ENCODE results near the gene TCERG1L.

Gene TCERG1L

DNA sequence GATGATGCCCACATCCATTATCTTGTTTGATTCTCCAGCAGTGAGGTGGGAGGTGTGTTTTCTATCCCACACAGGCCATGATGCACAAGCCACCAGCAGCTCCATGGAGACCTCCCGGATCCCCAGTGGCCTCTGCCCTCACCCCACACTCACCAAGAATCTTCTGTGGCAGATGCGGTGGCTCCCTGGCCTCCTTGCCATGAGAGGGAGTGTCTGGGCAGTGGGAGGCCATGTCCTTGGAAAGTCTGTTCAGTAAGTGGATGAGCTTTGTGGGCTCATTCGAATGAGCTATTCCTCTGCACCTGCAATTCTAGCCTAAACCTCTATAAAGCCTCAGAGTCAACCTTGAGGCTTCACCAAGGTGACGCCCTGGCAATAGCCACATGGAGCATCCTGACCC is 243.8 kb downstream of the TCERG1L start:
- CTCF ChIA-PET, result no interaction called here

DNA sequence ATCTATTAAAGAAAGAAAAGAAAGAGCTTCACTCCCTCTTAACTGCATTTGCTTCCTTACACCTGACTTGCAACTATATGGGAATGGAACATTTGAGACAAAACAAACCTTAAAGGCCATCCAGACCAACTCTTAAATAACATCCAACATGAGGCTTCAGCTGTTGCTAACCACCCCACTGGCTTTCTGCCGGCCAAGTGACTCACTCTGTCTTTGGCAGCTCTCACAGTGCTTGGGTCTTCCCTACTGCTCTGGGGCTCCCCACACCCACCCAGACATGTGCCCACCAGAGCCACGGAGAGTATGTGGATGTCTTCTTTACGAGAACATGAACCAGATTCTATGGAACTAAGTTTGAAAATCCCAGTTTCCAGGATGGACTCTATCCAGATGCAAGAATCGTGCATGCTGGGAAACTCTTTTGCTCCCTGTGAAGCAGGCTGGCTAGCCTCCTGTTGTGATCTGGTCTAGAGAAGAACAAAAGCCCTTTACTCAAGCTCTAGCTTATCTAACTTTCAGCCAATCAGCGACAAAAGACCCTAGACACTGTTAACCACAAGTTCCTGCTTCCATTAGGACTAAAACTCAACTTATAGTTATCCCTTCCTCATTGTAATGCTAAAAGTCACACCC is 245.7 kb downstream of the TCERG1L start:
- TF ChIP-seq, protein P1, sequence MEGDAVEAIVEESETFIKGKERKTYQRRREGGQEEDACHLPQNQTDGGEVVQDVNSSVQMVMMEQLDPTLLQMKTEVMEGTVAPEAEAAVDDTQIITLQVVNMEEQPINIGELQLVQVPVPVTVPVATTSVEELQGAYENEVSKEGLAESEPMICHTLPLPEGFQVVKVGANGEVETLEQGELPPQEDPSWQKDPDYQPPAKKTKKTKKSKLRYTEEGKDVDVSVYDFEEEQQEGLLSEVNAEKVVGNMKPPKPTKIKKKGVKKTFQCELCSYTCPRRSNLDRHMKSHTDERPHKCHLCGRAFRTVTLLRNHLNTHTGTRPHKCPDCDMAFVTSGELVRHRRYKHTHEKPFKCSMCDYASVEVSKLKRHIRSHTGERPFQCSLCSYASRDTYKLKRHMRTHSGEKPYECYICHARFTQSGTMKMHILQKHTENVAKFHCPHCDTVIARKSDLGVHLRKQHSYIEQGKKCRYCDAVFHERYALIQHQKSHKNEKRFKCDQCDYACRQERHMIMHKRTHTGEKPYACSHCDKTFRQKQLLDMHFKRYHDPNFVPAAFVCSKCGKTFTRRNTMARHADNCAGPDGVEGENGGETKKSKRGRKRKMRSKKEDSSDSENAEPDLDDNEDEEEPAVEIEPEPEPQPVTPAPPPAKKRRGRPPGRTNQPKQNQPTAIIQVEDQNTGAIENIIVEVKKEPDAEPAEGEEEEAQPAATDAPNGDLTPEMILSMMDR (IDR thresholded peaks at IDR 0.05; ENCODE audit: insufficient read depth, low read length, missing control alignments), result no peak
- ChIA-PET POLR2A (no interaction called here), CTCF (no interaction called here)
- H3K4me3 ChIP-seq (ENCODE audit: low read depth, low read length), result no peak overlapping the region
- no peak for DNase-seq (ENCODE audit: low read depth, low spot score)

More for the DNA sequence above, 243.8 kb downstream of the TCERG1L start:
- H3K4me3 ChIP-seq (ENCODE audit: low read depth, low read length), result no peak overlapping the region
- TF ChIP-seq, protein P1 (IDR thresholded peaks at IDR 0.05; ENCODE audit: insufficient read depth, low read length, missing control alignments), result no peak
- no peak for DNase-seq (ENCODE audit: low read depth, low spot score)
- POLR2A ChIA-PET, result no interaction called here

DNA sequence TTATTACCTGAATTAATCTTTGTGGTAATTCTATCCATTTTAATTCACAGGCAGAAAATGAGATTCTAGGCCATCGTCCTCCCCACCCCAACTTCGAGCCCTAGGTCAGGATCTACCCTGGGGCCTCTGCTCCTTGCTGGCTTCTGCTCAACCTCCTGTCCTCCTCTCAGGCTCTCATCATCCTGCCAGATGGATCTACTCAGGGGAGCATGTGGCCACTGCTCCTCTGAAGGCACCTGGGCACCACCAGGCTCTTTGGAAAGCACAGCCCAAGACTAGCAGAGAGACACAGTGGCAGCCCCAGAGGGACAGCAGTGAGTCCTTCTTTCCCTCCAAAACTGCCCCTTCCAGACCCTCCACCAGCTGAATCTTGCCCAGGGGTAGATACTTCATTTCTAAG is 248.2 kb downstream of the TCERG1L start:
- TF ChIP-seq, protein P1 (IDR thresholded peaks at IDR 0.05; ENCODE audit: insufficient read depth, low read length, missing control alignments), result no peak
- DNase-seq (ENCODE audit: low read depth, low spot score), result no peak
- POLR2A ChIA-PET, result no interaction called here
- CTCF ChIA-PET, result no interaction called here
- no peak overlapping the region for H3K4me3 ChIP-seq (ENCODE audit: low read depth, low read length)

DNA sequence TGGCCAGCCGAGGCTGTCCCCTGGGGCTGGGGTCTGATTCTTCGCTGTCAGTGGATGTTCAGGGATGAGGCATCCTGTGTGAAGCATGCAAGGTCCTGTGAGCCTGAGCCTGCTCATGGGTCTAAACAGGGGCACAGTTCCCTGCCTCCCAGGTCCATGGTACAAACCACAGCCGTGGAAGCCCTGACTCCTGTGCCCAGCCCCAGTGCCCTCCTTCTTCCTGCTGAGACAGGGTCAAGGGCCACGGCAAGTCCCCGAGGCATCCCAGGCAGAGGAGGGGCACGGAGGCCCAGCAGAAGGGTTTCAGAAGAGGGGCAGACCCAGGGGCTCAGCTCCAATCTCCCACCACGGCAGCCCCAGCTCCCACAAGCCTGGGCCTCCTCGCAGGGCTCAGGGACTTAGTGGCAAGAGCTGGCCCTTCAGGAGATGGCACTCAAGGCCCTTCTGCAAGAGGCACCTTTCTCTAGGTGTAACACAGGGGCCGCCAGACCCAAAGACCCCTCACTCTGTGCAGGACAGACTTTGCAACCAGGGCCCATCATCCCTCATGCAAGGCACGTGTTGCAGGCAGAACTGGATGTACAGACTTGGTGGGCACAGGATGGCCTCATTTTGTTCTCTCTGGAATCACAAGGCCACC is 248.8 kb downstream of the TCERG1L start:
- ChIA-PET POLR2A (no interaction called here), CTCF (no interaction called here)
- TF ChIP-seq, protein P1 (IDR thresholded peaks at IDR 0.05; ENCODE audit: insufficient read depth, low read length, missing control alignments), result no peak

DNA sequence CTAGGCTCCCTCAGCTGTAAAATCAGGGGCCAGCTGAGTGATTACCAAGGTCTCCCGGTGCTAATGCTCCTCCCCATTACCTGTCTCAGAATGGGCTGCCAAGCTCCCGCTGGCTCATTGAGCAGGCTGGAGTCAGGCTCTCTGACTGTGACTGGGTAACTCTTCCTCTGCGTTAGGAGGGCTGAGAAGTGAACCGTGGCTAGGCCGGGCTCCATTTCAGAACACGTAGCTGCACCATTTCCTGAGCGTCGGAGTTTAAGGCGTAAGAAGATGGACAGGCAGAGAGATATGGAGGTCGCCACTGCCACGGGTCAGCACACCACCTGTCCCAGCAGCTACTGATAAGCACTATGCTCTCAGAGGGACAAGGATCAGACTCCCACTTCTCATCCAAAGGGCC is 250.3 kb downstream of the TCERG1L start:
- POLR2A ChIA-PET, result no interaction called here
- CTCF ChIA-PET, result no interaction called here

More for the DNA sequence above, 248.8 kb downstream of the TCERG1L start:
- no peak for DNase-seq (ENCODE audit: low read depth, low spot score)
- no peak overlapping the region for H3K4me3 ChIP-seq (ENCODE audit: low read depth, low read length)

DNA sequence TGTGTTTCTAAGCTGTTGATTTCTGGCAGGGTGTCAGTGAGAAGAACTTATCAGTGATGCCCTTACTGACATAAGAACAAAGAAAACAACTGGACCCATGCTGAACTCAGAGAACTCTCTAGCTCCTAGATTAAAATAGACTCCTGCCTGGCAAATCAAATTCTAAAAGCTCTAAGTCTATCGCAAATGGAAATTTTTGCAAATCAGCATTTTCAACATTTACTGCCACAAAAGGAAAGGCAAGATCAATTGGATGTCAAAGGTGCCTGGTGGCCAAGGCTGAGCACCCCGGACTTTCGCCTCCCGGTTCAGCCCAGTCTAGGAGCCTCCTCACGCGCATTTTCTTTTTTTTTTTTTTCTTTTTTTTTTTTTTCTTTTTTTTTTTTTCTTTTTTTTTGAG is 251.6 kb downstream of the TCERG1L start:
- TF ChIP-seq, protein P1 (IDR thresholded peaks at IDR 0.05; ENCODE audit: insufficient read depth, low read length, missing control alignments), result no peak
- no peak for DNase-seq (ENCODE audit: low read depth, low spot score)
- ChIA-PET CTCF (no interaction called here), POLR2A (no interaction called here)
- H3K4me3 ChIP-seq (ENCODE audit: low read depth, low read length), result no peak overlapping the region

More for the DNA sequence above, 250.3 kb downstream of the TCERG1L start:
- TF ChIP-seq, protein P1 (IDR thresholded peaks at IDR 0.05; ENCODE audit: insufficient read depth, low read length, missing control alignments), result no peak
- DNase-seq (ENCODE audit: low read depth, low spot score), result no peak
- H3K4me3 ChIP-seq (ENCODE audit: low read depth, low read length), result no peak overlapping the region

Measured in AG04449 (cell line).